Retina (tissue), 1 donor: ENCODE measurements around the gene CAMTA2.

Experiments
- DNase-seq: peaks from one replicate; pipeline ENCODE4 v3.0.0-alpha.2; 2016

The CAMTA2 gene

GRCh38 chr17:4967539-4968485, 19.7 kb downstream of the CAMTA2 start, which contains the start of gene SPAG7:
Gene SPAG7 (minus strand): TSS chr17:4967817. CDS start chr17:4967804, 13 bp downstream.
- peak; percentile 100 for DNase-seq

DNA sequence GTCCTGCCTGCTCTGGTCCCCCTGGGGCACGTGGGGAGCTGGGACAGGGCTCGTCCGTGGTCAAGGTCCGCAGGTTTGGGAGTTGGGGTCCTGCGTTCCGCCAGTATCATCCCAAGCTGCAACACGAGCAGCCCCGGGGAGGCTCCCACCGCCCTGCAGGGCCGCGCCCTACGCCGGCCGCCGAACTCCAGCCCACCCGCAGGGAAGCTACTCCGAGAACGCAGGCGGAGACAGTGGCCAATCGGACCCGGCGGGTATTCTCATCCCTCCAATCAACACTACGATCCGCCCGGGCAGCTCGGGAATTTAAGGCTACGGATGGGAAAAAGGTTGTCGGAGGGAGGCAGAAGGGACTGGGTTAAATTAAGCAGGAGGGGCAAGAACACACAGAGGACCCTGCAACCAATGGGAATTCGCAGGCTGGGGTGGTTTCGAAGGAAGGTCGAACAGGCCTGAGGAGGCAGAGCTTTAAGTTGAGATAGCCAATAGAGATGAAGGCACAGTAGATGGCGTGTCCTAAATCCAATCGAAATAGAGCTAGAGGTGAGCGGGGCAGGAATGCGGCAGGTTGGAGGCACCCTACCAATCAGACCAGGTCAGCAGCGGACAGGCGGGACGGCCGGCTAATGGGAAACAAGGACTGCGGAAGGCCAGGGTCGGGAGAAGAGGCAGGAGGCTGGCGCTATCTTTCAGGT, 20.5 kb downstream of the CAMTA2 start:
- no peak for DNase-seq

GRCh38 chr17:4965311-4965986, 22.0 kb downstream of the CAMTA2 start:
- no peak for DNase-seq

DNA sequence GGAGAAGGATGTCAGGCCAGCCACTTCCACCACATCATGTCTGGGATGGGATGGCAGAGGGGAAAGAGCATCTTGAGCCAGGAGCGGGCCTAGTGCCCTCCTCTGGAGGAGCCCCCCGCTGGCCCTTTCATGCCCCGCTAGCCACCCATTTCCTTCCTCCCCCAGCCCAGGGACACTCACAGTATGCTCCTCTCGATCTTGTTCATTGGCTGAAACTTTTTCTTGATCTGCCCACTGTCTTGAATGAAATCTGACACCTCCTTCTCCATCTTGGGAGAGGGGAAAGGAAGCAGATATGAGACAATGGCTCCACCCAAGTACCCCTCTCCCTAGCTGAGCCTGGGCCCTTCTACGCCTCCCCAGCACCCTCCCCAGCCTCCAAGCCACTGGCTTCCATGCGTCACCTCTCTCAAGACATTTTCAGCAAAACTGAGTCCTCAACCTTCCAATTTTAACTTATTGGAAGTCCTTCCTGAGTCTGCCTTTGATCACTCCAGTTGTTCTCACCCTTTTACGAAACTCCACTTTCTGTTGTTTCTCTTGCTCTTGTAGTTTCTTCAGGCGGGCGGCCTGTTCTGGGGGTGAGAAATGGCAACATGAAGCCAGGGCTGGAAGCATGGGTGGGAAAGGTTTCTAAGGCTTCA, 27.1 kb downstream of the CAMTA2 start:
- no peak for DNase-seq

DNA sequence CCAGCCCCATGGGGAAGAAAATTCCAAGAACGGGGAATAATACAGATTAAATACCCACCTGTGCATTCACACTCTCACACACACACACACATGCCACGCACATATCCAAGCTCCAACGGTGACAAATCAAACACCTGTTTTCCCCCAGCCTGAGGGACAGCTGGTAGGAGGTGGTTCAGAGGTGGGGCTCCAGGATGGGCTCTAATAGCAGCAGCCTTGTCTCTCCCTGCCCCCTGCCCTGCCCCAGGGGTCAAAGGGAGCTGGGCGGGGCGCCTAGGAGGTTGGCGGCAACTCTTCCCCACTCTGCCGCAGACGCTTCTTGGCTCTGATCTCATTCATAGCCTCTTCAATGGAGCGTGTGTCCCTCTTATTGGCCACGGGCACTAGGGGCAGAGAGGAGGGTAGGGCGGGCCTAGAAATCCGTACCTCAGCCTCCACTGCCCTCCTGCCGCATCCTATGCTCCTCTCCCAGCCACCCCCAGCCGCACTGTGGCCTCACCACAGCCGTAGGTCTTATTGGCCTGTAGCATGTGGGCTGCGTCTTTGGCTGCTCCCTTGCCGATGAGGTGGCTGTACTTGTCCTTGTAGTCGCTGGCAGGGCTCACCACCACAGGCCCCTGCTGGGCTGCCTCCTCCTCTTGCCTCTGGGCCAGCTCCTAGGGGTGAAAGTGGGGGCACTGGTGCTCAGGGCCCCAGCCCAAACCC, 28.1 kb downstream of the CAMTA2 start:
- no peak for DNase-seq

DNA sequence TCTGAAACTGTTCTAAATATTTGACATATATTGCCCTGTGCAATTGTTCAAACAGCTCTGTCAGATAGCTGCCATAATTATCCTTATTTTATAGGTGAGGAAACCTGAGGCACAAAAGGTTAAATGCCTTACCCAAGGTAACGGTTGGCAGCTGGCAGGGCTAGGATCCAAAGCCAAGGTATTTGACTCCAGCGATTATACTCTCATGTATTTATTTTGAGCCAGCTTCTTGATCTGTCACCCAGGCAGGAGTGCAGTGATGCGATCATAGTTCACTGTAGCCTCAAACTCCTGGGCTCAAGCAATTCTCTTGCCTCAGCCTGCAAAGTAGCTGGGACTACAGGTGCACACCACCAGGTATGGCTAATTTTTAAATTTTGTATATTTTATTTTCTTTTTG, 29.4 kb downstream of the CAMTA2 start:
- no peak for DNase-seq

GRCh38 chr17:4956493-4957061, 30.9 kb downstream of the CAMTA2 start:
- no peak for DNase-seq

GRCh38 chr17:4955091-4955490, 32.4 kb downstream of the CAMTA2 start:
- no peak for DNase-seq

DNA sequence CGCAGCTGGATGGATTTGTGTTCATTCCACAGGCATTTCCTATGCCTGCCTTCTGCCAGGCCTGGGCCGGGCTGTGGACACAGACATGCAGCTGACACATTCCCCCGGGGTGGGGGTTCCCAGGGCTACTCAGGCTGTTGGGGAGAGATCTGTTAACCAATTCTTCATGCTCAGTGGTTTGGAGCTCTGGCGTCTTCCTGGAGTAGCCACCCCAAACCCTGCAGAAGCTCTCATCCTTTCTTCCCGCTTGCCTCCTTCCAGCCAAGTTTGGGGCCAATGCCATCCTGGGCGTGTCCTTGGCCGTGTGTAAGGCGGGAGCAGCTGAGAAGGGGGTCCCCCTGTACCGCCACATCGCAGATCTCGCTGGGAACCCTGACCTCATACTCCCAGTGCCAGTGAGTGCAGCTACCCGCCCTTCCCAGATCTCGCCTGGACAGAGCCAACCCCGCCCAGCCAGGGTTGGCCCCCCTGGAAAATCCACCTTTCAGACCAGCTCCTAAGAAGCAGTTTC, 34.0 kb downstream of the CAMTA2 start:
- no peak for DNase-seq

GRCh38 chr17:4951486-4951885, 36.0 kb downstream of the CAMTA2 start:
- no peak for DNase-seq

- peak; percentile 24 for DNase-seq
Measured at GRCh38 chr17:4950746-4951204, 36.7 kb downstream of the CAMTA2 start, which contains the start of gene ENO3. Gene ENO3 (plus strand): TSS chr17:4951119. CDS start chr17:4951830, 711 bp downstream.

GRCh38 chr17:4950075-4950745, 37.3 kb downstream of the CAMTA2 start:
- peak; percentile 62 for DNase-seq

GRCh38 chr17:4949321-4950074, 38.0 kb downstream of the CAMTA2 start:
- DNase-seq: peak; percentile 73

DNA sequence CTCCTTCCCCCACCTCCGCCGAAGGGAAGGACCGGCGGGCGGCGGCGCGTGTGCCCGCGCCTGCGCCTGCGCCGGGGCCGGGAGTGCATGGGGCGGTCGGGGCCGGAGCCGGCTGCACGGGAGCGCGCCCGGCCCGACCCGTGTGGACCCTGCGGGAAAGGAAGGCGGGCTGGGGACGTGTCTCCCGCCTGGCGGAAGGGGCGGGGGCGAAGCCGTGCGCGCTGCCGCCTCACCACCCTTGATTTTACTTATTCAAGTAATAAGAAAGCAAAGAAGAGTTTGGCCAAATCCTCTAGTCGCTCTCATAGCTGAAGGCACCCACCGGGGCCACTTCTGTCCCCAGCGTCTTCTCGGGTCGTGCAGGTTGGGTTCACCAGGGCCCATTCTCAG, 38.5 kb downstream of the CAMTA2 start:
- DNase-seq: peak; percentile 92

DNA sequence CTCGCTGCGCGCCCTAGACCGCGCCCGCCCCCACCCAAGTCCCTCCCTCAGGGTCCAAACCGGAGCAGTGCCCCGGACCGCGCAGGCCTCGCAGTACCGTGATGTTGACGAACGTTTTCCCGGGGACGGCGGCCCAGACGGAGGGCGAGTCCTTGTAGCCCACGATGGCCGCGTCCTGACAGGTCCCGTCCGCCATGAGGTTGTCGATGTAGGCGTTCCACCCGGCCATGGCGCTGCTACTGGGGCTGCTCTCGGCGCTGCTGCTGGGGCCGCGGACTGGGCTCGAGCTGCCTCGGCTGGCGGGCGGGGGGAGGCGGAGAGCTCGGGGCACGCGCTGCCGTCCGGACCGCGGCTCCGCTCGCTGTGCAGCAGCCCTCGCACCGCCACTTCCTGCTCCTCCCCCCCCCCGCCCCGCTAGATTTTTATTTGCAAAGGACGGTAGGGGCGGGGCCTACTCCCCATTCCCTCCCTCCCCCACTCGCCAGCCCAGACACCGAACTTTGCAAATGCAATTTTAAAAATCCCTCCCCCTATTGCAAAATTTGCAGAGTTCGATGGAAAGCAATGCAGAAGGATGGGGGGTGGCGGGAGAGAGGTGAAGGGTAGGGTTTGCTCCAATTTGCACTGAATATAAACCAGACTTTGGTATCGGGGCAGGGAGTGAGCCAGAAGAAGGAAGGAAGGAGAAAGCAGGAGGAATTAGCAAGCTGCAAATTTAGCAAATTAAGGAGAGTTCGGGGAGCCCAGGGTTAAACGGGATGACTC, 39.1 kb downstream of the CAMTA2 start, which contains the start of gene PFN1:
Gene PFN1 (minus strand): TSS at position 365 of the 765 bp plus-strand sequence. CDS start 136 bp downstream, at position 229.
- peak; percentile 86 for DNase-seq

DNA sequence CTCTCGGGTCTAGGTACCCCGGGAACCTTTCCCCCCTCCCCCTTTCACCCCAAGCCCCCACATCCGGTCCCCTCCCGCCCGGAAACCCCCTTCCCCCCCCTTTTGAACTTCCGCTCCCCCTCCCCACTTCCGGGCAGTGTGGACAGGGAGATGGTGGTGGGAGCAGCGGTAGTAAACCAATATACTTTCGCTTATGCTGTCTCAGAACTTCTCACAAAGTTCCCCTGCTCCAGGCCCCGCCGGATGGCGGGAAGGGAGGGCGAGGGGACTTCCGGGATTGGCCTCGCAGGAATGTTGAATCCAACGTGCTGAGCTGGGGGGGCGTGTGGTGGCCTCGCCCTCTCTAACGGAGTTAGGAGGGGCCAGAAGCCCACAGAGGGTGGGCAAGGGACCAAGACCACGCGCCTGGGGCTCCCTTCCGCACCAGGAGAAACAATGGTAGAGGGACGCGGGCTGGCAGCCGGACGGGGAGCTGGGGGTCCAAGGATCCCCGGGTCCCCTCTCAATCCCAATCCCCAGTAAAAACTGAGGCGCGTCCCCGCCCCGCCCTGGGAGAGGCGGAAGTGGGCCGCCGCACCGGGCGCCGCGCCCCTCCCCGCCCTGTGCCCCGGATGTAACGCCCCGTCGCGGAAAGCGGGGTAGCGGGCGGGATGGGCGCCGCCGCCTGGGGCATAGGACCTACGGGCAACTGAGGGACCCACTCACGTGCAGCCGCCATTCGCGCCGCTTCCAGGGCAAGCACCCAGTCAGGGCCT, 39.9 kb downstream of the CAMTA2 start:
- peak; percentile 66 for DNase-seq

- no peak for DNase-seq
Measured at GRCh38 chr17:4947010-4947410, 40.5 kb downstream of the CAMTA2 start.

DNA sequence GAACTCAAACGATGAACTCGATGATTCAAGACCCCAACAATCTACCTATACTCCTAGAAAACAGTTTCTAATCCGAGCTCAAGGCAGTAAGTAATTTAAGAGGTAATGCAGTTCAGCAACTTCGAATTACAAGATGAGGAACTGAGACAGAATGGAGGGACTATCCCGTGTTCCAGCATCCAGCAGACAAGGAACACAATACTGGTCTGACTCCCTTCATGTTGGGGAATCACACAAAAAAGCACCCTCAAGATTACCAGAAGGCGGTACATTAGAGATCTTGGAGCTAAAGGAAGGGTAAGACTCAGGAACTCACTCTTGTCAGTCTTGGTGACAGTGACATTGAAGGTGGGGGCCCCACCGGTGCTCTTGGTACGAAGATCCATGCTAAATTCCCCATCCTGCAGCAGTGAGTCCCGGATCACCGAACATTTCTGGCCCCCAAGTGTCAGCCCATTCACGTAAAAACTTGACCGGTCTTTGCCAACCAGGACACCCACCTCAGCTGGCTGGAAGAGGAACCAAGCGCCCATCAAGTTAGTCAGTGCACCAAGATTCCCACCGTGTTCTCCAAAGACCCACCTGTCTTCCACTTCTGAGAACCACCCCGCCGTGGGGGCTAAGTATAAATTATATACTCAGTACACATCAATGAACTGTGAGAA, 41.0 kb downstream of the CAMTA2 start:
- DNase-seq: no peak
